GM12878 (cell line): ENCODE data around the gene PRKAG3. TPM values are rescaled to one million over a fixed set of nuclear protein-coding genes. Genes with fewer than 3 reads are reported as not detected.

Source experiments
- ATAC-seq: fragments of 200-7000 bp; cut with Tn5 transposase; 3 replicates; pipeline ENCODE4 v1.9.1; 2020; ENCODE audit warnings: mild to moderate bottlenecking, moderate library complexity
- BruUV-seq: library from RNA; stranded (reverse); fragments of 400-500 nt; replicated peaks from 2 replicates; lab custom pipeline; 2021; lab: Mats Ljungman, UMichigan
- CTCF ChIA-PET: fragments of 300-600 bp; sonication (Branson Sonifier 250); formaldehyde crosslinking; extraction: SDS; loops from one replicate; lab custom pipeline; 2021; ENCODE audit warnings: inconsistent platforms; lab: Yijun Ruan, JAX
- POLR2A ChIA-PET: fragments of 350-600 bp; formaldehyde crosslinking; extraction: SDS; loops from one replicate; lab custom pipeline; 2021; ENCODE audit warnings: inconsistent platforms; lab: Charles Lee
- RAD21 ChIA-PET: fragments of 300-600 bp; sonication (Branson Sonifier 250); formaldehyde crosslinking; loops from one replicate; lab custom pipeline; 2023; ENCODE audit warnings: antibody characterized with exemption; ENCODE audit not compliant: unreplicated experiment; lab: Charles Lee
- SMC1A ChIA-PET: fragments of 300-600 bp; sonication (Branson Sonifier 250); formaldehyde crosslinking; loops from one replicate; lab custom pipeline; 2023; ENCODE audit not compliant: unreplicated experiment, uncharacterized antibody; lab: Charles Lee
- DNase-seq: peaks from one replicate; pipeline ENCODE4 v3.0.0-alpha.2; 2011; ENCODE audit warnings: low read depth, low spot score
- FAIRE-seq: peaks from 3 replicates; lab custom pipeline; 2011; peaks lifted over from hg19 to GRCh38; lab: Jason Lieb, UNC
- H2AFZ ChIP-seq: 2 replicates; pipeline ENCODE4 v1.6.0; 2011; ENCODE audit warnings: low read depth, low read length, control low read depth; ENCODE audit not compliant: control insufficient read depth
- H3K27ac ChIP-seq: 2 replicates; pipeline ENCODE4 v1.5.1; 2011; ENCODE audit warnings: control low read depth; ENCODE audit not compliant: control insufficient read depth, insufficient read depth
- H3K27me3 ChIP-seq, 2 experiments: replicated peaks in 1 of 2; 2 replicates each; pipeline versions ENCODE4 v1.6.0 to v1.6.1; 2011; ENCODE audit warnings: low read length in 1 of 2; ENCODE audit not compliant: control insufficient read depth in 2 of 2, insufficient read depth in 2 of 2
- H3K36me3 ChIP-seq, 2 experiments: 2 replicates each; pipeline ENCODE4 v1.5.1; 2011; ENCODE audit warnings: low read length in 1 of 2; ENCODE audit not compliant: control insufficient read depth in 2 of 2, insufficient read depth in 2 of 2
- H3K4me1 ChIP-seq: 2 replicates; pipeline ENCODE4 v1.6.1; 2011; ENCODE audit warnings: mild to moderate bottlenecking, low read length, moderate library complexity, mixed read lengths; ENCODE audit not compliant: control insufficient read depth, insufficient read depth
- H3K4me2 ChIP-seq: 2 replicates; pipeline ENCODE4 v1.6.0; 2011; ENCODE audit warnings: control low read depth; ENCODE audit not compliant: control insufficient read depth, insufficient read depth
- H3K4me3 ChIP-seq: fragments of 200-600 bp; sonication (generic); 2 replicates; pipeline ENCODE4 v1.5.1; 2016
- H3K79me2 ChIP-seq: 2 replicates; pipeline ENCODE4 v1.6.0; 2011; ENCODE audit warnings: low read length; ENCODE audit not compliant: control insufficient read depth, insufficient read depth
- H3K9ac ChIP-seq: 2 replicates; pipeline ENCODE4 v1.8.0; 2011; ENCODE audit warnings: low read length, control low read depth, mixed read lengths; ENCODE audit not compliant: control insufficient read depth, insufficient read depth
- H3K9me3 ChIP-seq: replicated peaks from 3 replicates; pipeline ENCODE4 v1.5.1; 2011; ENCODE audit warnings: mild to moderate bottlenecking, low read length; ENCODE audit not compliant: control insufficient read depth, insufficient read depth
- H4K20me1 ChIP-seq: 2 replicates; pipeline ENCODE4 v1.6.0; 2011; ENCODE audit not compliant: control insufficient read depth, insufficient read depth
- BACH1 ChIP-seq: fragments of 450-650 bp; IDR thresholded peaks from 2 replicates; pipeline ENCODE4 v1.6.1; 2017; ENCODE audit warnings: mild to moderate bottlenecking, borderline replicate concordance
- EZH2 ChIP-seq: IDR thresholded peaks from 2 replicates; pipeline ENCODE4 v1.6.1; 2012; ENCODE audit warnings: low read depth, mild to moderate bottlenecking, control low read depth, inconsistent platforms, low read length, borderline replicate concordance; ENCODE audit not compliant: control insufficient read depth
- PML ChIP-seq: IDR thresholded peaks from 2 replicates; pipeline ENCODE4 v1.6.1; 2012; ENCODE audit warnings: low read length, inconsistent platforms
- RB1 ChIP-seq: fragments of 450-650 bp; formaldehyde crosslinking; IDR thresholded peaks from 2 replicates; pipeline ENCODE4 v1.6.1; 2017; ENCODE audit warnings: mild to moderate bottlenecking, borderline replicate concordance
- SMAD1 ChIP-seq: fragments of 450-650 bp; IDR thresholded peaks from 2 replicates; pipeline ENCODE4 v1.6.1; 2018; ENCODE audit warnings: mild to moderate bottlenecking, low read depth; ENCODE audit not compliant: partially characterized antibody
- STAT1 ChIP-seq: fragments of 450-650 bp; conservative IDR thresholded peaks from 2 replicates; pipeline ENCODE4 v1.6.1; 2014; ENCODE audit warnings: antibody characterized with exemption, mild to moderate bottlenecking
- ZNF24 ChIP-seq: fragments of 450-650 bp; IDR thresholded peaks from 2 replicates; pipeline ENCODE4 v1.6.1; 2017; ENCODE audit warnings: antibody characterized with exemption, mild to moderate bottlenecking
- ZNF384 ChIP-seq: IDR thresholded peaks from 2 replicates; pipeline ENCODE4 v1.6.1; 2012; ENCODE audit warnings: low read depth, mild to moderate bottlenecking, low read length, improper control_type of control experiment, borderline replicate concordance
- WGBS: methylation state at CpG from one replicate; pipeline ENCODE4 v1.1.6; 2016; ENCODE audit warnings: low lambda C conversion rate; ENCODE audit not compliant: insufficient replicate concordance, insufficient coverage; ENCODE audit errors: missing lambda C conversion rate; 5-methylcytosine and 5-hydroxymethylcytosine counted together
- in situ Hi-C: fragments of 300-500 bp; cut with MboI; formaldehyde crosslinking; loops from 9 replicates; pipeline ENCODE4 v1.14.3; 2018; ENCODE audit warnings: mixed read lengths
- intact Hi-C: fragments of 100-400 bp; cut with micrococcal nuclease; formaldehyde crosslinking; loops from one replicate; pipeline ENCODE4 v1.14.2; 2022; ENCODE audit not compliant: unreplicated experiment
- polyA plus RNA-seq, 11 experiments: library from polyadenylated mRNA; depleted of rRNA in 4 of 11; unstranded in 6 of 11; stranded (reverse) in 5 of 11; fragments of >200 nt; fragmentation: Nextera tagmentation in 4 of 11; fragmentation: Illumina TruSeq in 1 of 11; extraction: Ambion mirVana in 4 of 11; extraction: Trizol in 1 of 11; gene quantifications; 1 replicate in 1 of 11; 2 replicates in 10 of 11; pipeline versions ENCODE4 v1.2.1 to v1.2.3, GENCODE V29; 2011 to 2016; ENCODE audit warnings: inconsistent platforms in 2 of 11, missing spikeins in 2 of 11, low read depth in 1 of 11
- total RNA-seq, 4 experiments: library from RNA; depleted of rRNA in 3 of 4; stranded (reverse); fragments of >200 nt in 3 of 4; fragmentation: Illumina TruSeq in 1 of 4; extraction: Trizol in 1 of 4; gene quantifications; 2 replicates each; pipeline versions ENCODE4 v1.2.1 to v1.2.3, GENCODE V29; 2013 to 2021

PRKAG3 gene
- total and polyA plus RNA-seq, 10 of the 15 experiments (the other 5 are each of a cell fraction or from before 2014, with no cell fraction given), result 0.04 to 0.12 (median 0.06) TPM; not detected in 7

DNA sequence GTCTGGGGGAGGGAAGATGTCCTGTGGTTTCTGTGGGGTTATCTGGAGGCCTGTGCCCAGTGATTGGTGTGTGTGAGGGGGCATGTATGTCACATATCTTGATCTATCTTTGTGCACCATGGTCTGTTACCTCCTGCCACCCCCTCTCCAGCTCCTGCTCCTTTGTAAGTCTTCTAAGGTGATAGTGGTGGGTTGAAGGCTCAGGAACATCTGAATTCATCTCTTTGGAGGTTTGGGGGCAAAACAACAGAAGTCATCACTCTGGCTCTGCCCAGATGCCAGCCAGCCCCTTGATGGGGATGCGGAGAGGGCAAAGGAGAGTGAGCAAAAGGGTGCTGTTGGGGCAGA is 25.3 kb upstream of the PRKAG3 start:
- Histone ChIP-seq H3K9ac (no peak overlapping the region), H3K27me3 (peaks cover 22 to 40% of the 10 kb centered on the region in 2 experiments), H3K4me3 (no peak overlapping the region), H4K20me1 (no peaks in the 10 kb centered on the region), H3K79me2 (no peaks in the 10 kb centered on the region), H3K27ac (no peak overlapping the region), H2AFZ (no peak overlapping the region), H3K4me2 (no peak overlapping the region), H3K36me3 (no peaks in the 10 kb centered on the region), H3K9me3 (no peaks in the 10 kb centered on the region), H3K4me1 (no peaks in the 10 kb centered on the region)
- no TSS peak for BruUV-seq
- ChIA-PET RAD21 (no interaction called here), POLR2A (no interaction called here), SMC1A (interaction anchor here (0.7 to 3.8 kb wide), 2 partner anchors 14 to 41 kb away, joined by 4 to 23 read pairs; no protein-coding TSS in a partner anchor), CTCF (interaction anchor here (1.3 to 2.1 kb wide), 2 partner anchors 19 to 41 kb away, joined by 4 to 11 read pairs; no protein-coding TSS in a partner anchor)
- ATAC-seq (no peak; the same call in 2 of the 3 replicates), DNase-seq (no peak), FAIRE-seq (no peak)
- 100% methylated on average over 1 of the region's 1 CpG for WGBS
- in situ Hi-C loops (no loop called here), intact Hi-C loops (no loop called here)
- TF ChIP-seq RB1 (no peak), SMAD1 (no peak), BACH1 (no peak), STAT1 (no peak), ZNF24 (no peak), EZH2 (no peak), PML (no peak), ZNF384 (no peak)
